DOHH2 (cell line): ENCODE data around the gene SYK.

Experiments
- H3F3A ChIP-seq: fragments of 200-600 bp; sonication (generic), shearing (Covaris generic); 2 replicates; pipeline ENCODE4 v1.6.0; 2016; ENCODE audit warnings: antibody characterized with exemption, mild to moderate bottlenecking; ENCODE audit not compliant: control insufficient read depth, insufficient read depth
- H3K27ac ChIP-seq: fragments of 200-600 bp; sonication (generic); 2 replicates; pipeline ENCODE4 v1.5.1; 2014; ENCODE audit warnings: low read depth, mild to moderate bottlenecking, low read length, moderate library complexity
- H3K27me3 ChIP-seq: fragments of 200-600 bp; sonication (generic); 2 replicates; pipeline ENCODE4 v1.6.1; 2014; ENCODE audit warnings: mild to moderate bottlenecking, low read length, mixed read lengths; ENCODE audit not compliant: control insufficient read depth
- H3K36me3 ChIP-seq: fragments of 200-600 bp; sonication (generic); 2 replicates; pipeline ENCODE4 v1.6.1; 2014; ENCODE audit warnings: mild to moderate bottlenecking, low read length, moderate library complexity, mixed read lengths; ENCODE audit not compliant: control insufficient read depth
- H3K4me1 ChIP-seq: fragments of 200-600 bp; sonication (generic); 2 replicates; pipeline ENCODE4 v1.6.1; 2014; ENCODE audit warnings: mild to moderate bottlenecking, low read length, mixed read lengths; ENCODE audit not compliant: control insufficient read depth
- H3K4me2 ChIP-seq: fragments of 200-600 bp; sonication (generic); 2 replicates; pipeline ENCODE4 v1.6.0; 2014; ENCODE audit warnings: mild to moderate bottlenecking, low read length, moderate library complexity
- H3K4me3 ChIP-seq: fragments of 200-600 bp; sonication (generic); 2 replicates; pipeline ENCODE4 v1.5.1; 2014; ENCODE audit warnings: mild to moderate bottlenecking, low read length, mixed read lengths
- H3K79me2 ChIP-seq: fragments of 200-600 bp; sonication (generic); 2 replicates; pipeline ENCODE4 v1.6.1; 2014; ENCODE audit warnings: mild to moderate bottlenecking, low read length, mixed read lengths; ENCODE audit not compliant: control insufficient read depth
- H3K9me2 ChIP-seq: fragments of 200-600 bp; sonication (generic); replicated peaks from 2 replicates; pipeline ENCODE4 v1.6.1; 2014; ENCODE audit warnings: mild to moderate bottlenecking, low read length, mixed read lengths; ENCODE audit not compliant: control insufficient read depth
- H3K9me3 ChIP-seq: fragments of 200-600 bp; sonication (generic); 2 replicates; pipeline ENCODE4 v1.6.1; 2014; ENCODE audit warnings: antibody characterized with exemption, low read length, mixed read lengths; ENCODE audit not compliant: control insufficient read depth, insufficient read depth
- H4K20me1 ChIP-seq: fragments of 200-600 bp; sonication (generic); 2 replicates; pipeline ENCODE4 v1.6.0; 2014; ENCODE audit warnings: low read depth, mild to moderate bottlenecking, antibody characterized with exemption, low read length, moderate library complexity; ENCODE audit not compliant: control insufficient read depth, insufficient read depth
- CTCF ChIP-seq: fragments of 200-600 bp; sonication (generic); IDR thresholded peaks from one replicate; pipeline ENCODE4 v1.5.1; 2014; ENCODE audit warnings: antibody characterized with exemption, mild to moderate bottlenecking, low read depth, low read length; ENCODE audit not compliant: poor library complexity, severe bottlenecking
- EZH2phosphoT487 ChIP-seq: fragments of 200-600 bp; sonication (generic); IDR thresholded peaks from 2 replicates; pipeline ENCODE4 v1.6.1; 2017; ENCODE audit warnings: borderline replicate concordance, mild to moderate bottlenecking, antibody characterized with exemption, low read length, moderate library complexity, mixed read lengths

The SYK gene

DNA sequence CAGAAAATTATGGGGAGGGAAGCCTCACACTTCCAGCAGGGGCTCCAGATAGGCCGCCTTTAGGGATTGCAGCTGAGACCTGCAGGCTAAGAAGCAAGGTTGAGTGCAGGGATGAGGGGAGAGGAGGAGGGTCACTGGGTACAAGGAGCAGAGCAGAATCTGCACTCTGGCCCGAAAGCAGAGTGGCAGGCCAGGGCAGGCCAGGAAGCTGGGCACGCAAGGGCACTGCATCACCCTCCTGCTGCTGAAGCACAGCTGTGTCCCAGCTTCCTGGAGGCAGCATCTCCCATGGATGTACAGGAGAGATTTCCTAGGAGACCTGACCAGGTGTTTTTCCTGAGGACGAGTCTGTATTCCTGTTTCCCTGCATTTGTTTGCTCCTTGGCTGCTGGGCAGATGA is 92.1 kb downstream of the SYK start:
- no peaks in the 10 kb centered on the region for H3K27me3 ChIP-seq
- H3K9me3 ChIP-seq, result no peaks in the 10 kb centered on the region
- H3K27ac ChIP-seq, result no peak overlapping the region
- H3K79me2 ChIP-seq, result no peaks in the 10 kb centered on the region
- no peak overlapping the region for H3K4me3 ChIP-seq
- TF ChIP-seq EZH2phosphoT487, result no peak
- TF ChIP-seq CTCF, result no peak
- H3K4me2 ChIP-seq, result no peak overlapping the region
- no peaks in the 10 kb centered on the region for H3K9me2 ChIP-seq
- peaks cover 94% of the 10 kb centered on the region for H3K36me3 ChIP-seq
- H3F3A ChIP-seq, result no peaks in the 10 kb centered on the region
- H3K4me1 ChIP-seq, result no peaks in the 10 kb centered on the region
- H4K20me1 ChIP-seq, result peaks cover 3% of the 10 kb centered on the region; the same call in 1 of the 2 replicates

DNA sequence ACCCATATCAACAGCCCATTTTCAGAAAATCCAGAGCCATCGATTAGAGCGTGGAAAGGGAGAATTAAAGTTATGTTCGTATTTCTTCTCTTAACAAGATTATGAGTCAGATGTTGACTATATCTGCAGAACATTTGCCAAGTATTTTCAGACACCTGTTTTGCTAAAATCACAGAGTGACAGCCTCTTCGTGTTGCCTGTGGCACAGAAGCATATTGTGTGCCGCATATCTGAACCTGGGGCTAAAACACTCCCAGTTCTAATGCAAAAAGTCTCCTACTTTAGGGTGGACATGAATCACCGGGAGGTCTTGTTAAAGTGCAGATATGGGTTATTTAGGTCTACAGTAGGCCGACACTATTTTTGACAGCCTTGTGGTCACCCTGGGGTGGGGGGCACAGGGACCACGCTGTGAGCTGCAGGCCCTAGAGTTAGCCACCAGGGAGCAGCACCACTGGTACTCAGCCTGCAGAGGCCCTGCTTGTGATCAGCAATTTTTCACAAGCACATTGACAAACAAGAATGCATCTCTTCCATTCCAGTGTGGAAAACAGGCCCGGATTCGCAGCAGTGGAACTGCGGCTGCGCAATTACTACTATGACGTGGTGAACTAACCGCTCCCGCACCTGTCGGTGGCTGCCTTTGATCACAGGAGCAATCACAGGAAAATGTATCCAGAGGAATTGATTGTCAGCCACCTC is 93.5 kb downstream of the SYK start:
- Histone ChIP-seq H3K27ac (no peak overlapping the region), H3F3A (no peaks in the 10 kb centered on the region), H3K9me2 (no peaks in the 10 kb centered on the region), H3K9me3 (no peaks in the 10 kb centered on the region), H3K4me1 (no peaks in the 10 kb centered on the region), H3K36me3 (peaks cover 88% of the 10 kb centered on the region), H3K4me3 (no peak overlapping the region), H3K4me2 (no peak overlapping the region), H4K20me1 (0 out of 2 replicates have a peak, but pooled peaks cover 3% of the 10 kb centered on the region), H3K79me2 (no peaks in the 10 kb centered on the region), H3K27me3 (no peaks in the 10 kb centered on the region)
- TF ChIP-seq CTCF, result peak; percentile 83
- no peak for TF ChIP-seq EZH2phosphoT487

DNA sequence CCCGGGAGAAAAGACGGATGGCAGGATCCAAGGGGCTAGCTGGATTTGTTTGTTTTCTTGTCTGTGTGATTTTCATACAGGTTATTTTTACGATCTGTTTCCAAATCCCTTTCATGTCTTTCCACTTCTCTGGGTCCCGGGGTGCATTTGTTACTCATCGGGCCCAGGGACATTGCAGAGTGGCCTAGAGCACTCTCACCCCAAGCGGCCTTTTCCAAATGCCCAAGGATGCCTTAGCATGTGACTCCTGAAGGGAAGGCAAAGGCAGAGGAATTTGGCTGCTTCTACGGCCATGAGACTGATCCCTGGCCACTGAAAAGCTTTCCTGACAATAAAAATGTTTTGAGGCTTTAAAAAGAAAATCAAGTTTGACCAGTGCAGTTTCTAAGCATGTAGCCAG is 94.2 kb downstream of the SYK start:
- H3K79me2 ChIP-seq, result no peaks in the 10 kb centered on the region
- H3K9me3 ChIP-seq, result no peaks in the 10 kb centered on the region
- no peaks in the 10 kb centered on the region for H3K4me1 ChIP-seq
- H3K36me3 ChIP-seq, result peaks cover 81% of the 10 kb centered on the region
- H3K9me2 ChIP-seq, result no peaks in the 10 kb centered on the region
- H3K4me2 ChIP-seq, result no peak overlapping the region
- no peak overlapping the region for H3K27ac ChIP-seq
- TF ChIP-seq CTCF (no peak), EZH2phosphoT487 (no peak)
- 0 out of 2 replicates have a peak, but pooled peaks cover 3% of the 10 kb centered on the region for H4K20me1 ChIP-seq
- H3K4me3 ChIP-seq, result no peak overlapping the region
- no peaks in the 10 kb centered on the region for H3F3A ChIP-seq
- H3K27me3 ChIP-seq, result no peaks in the 10 kb centered on the region
